Non-pigmented ciliary epithelial cell (primary cell): ENCODE data around the gene KAZN.
"Not testable (repeated sequence)": the region's sequence is repeated elsewhere in the genome, so short reads cannot be mapped to it uniquely, and the experiment has no call there.

Experiments used
- DNase-seq: peaks from one replicate; pipeline ENCODE4 v3.0.0-alpha.2; 2010; ENCODE audit warnings: low read depth

The KAZN gene

GRCh38 chr1:15117671-15118325, 519.3 kb downstream of the KAZN start:
- no peak for DNase-seq

GRCh38 chr1:15118579-15118978, 520.1 kb downstream of the KAZN start:
- DNase-seq = no peak

- DNase-seq = no peak
Measured at GRCh38 chr1:15120251-15120945, 521.9 kb downstream of the KAZN start.

- DNase-seq = no peak
Measured at GRCh38 chr1:15122331-15122730, 523.8 kb downstream of the KAZN start.

GRCh38 chr1:15123270-15123669, 524.8 kb downstream of the KAZN start:
- no peak for DNase-seq

- DNase-seq = no peak
Measured at GRCh38 chr1:15123925-15124324, 525.4 kb downstream of the KAZN start.

DNA sequence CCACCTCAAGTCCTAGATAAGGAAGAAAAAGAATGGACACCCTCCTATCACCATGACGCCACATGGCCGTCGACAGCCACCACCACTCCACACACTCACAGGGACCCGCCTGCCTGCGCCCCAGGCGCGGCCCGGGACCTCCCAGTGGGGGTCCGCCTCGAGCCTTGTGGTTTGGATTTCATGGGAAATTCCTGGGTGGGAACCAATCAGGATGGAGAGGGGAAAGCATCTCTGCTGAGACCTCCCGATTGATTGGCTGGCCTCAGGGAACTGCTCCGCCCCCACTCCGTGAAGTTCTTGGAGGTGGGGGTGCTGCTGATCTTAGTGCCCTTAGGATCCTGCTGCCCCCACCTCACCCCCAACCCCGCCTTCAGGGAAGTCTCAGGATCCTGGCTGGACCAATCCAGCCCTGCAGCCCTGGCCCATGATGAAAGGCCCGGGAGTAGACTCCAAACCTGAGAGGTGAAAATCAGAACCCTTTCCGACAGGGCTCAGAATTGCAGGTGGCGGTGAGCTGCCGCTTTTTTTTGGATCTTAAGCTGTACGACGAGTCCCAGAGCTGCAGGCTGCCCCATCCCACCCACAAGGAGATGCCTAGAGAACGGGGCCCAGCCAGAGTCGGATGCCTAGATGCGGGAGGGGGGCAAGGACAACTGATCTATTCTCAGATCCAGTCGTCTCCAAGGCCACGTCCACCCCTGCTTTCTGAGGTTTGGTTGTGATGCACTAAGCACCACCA, 526.0 kb downstream of the KAZN start:
- DNase-seq = no peak

- no peak for DNase-seq
Measured at GRCh38 chr1:15125101-15125745, 526.7 kb downstream of the KAZN start.

- DNase-seq = no peak
Measured at GRCh38 chr1:15128077-15128476, 529.6 kb downstream of the KAZN start.

GRCh38 chr1:15128520-15129313, 530.2 kb downstream of the KAZN start:
- no peak for DNase-seq

DNA sequence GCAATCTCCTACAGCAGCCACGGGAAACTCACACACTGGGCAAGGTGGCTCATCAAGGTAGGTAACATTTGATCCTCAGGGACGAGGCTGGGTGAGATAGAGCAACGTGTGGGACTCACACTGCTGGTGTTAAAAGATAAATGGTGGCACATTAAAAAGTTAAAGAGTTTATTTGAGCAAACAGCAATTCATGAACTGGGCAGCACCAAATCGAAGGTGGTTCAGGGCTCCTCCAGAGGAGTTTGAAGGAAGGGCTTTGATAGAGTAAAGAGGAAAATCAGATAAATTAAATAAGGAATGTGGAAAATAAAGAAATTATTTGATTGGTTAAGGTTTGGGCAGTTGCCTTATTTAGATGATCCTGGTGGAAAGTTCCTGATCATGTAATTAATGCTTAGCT, 531.5 kb downstream of the KAZN start:
- DNase-seq = no peak

- DNase-seq = no peak
Measured at GRCh38 chr1:15130607-15131006, 532.1 kb downstream of the KAZN start.

GRCh38 chr1:15132965-15133364, 534.5 kb downstream of the KAZN start:
- DNase-seq = no peak

- no peak for DNase-seq
Measured at GRCh38 chr1:15134285-15134684, 535.8 kb downstream of the KAZN start.

GRCh38 chr1:15135604-15136003, 537.1 kb downstream of the KAZN start:
- DNase-seq = not testable (repeated sequence)

GRCh38 chr1:15137809-15138208, 539.3 kb downstream of the KAZN start:
- DNase-seq = no peak

GRCh38 chr1:15139654-15140350, 541.3 kb downstream of the KAZN start:
- no peak for DNase-seq

- DNase-seq = no peak
Measured at GRCh38 chr1:15141935-15142539, 543.6 kb downstream of the KAZN start.

GRCh38 chr1:15145327-15145726, 546.8 kb downstream of the KAZN start:
- no peak for DNase-seq

DNA sequence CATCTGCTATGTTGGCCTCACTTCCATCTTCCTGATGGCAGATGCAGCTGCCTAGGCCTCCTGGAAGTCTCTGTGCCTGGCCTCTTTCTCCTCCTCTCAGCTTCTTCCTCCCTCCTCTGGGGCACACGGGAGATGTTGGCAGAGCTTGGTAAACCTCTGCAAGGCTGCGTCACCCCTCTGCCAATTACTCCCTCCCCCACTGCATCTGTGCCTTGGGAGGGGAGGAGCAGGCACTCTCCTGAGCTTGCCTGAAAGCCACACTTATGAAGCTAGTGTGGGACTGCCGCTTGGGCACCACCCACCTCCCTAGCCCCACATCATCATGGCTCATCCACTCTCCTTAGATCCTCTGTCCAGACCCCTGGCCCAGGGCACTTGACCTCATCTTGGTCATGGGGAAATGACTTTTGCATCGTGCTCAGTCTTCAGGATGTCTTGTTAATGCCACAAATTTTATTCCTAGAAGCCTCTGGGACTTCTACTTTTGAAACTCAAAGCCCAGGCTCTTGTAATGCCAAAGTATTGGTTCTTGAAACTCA, 547.7 kb downstream of the KAZN start:
- no peak for DNase-seq

DNA sequence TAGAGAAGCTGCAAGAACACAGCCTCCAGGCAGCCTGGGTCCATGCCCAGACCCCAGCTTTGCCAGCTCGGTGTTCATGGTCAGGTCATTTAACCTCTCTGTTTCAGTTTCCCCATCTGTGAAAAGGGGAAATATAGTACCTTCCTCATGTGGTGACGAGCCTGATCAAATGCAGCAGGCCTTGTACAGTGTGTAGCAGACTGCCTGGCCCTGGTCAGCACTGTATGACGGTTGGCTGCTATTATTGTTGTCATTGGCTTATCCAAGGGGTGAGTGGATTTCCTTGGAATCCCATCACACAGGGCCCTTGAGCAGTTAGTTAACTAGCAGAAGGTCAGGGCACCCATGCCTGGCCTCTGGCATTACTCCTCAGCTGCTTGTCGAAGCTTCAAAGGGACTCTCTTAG, 548.5 kb downstream of the KAZN start:
- DNase-seq = no peak
